Activated CD4-positive, alpha-beta T cell treated with anti-CD3 and anti-CD28 coated beads, Interleukin-2, amount 50 U/mL, for 24 hours (primary cell): ENCODE results near the gene MICAL3.

Experiments used
- DNase-seq, 2 donors: peaks; one replicate each; pipeline ENCODE4 v3.0.0-alpha.2; 2020; ENCODE audit warnings: low read depth in 1 of 2, low spot score in 1 of 2

MICAL3 gene

GRCh38 chr22:17955590-17956379 is 68.6 kb downstream of the MICAL3 start:
- no peak for DNase-seq

GRCh38 chr22:17954860-17955587 is 69.3 kb downstream of the MICAL3 start:
- DNase-seq = no peak

GRCh38 chr22:17954200-17954859 is 70.0 kb downstream of the MICAL3 start:
- no peak for DNase-seq

GRCh38 chr22:17953147-17953546 is 71.2 kb downstream of the MICAL3 start:
- DNase-seq = no peak

- no peak for DNase-seq
Observed at GRCh38 chr22:17952273-17952801, 72.0 kb downstream of the MICAL3 start.

GRCh38 chr22:17951315-17951714 is 73.0 kb downstream of the MICAL3 start:
- no peak for DNase-seq

GRCh38 chr22:17950651-17951214 is 73.6 kb downstream of the MICAL3 start:
- no peak for DNase-seq

GRCh38 chr22:17949642-17950473 is 74.5 kb downstream of the MICAL3 start:
- no peak for DNase-seq

GRCh38 chr22:17948101-17948500 is 76.3 kb downstream of the MICAL3 start:
- no peak for DNase-seq

GRCh38 chr22:17946662-17947367 is 77.5 kb downstream of the MICAL3 start:
- no peak for DNase-seq

GRCh38 chr22:17945888-17946648 is 78.3 kb downstream of the MICAL3 start:
- no peak for DNase-seq

GRCh38 chr22:17945156-17945887 is 79.0 kb downstream of the MICAL3 start:
- no peak for DNase-seq

GRCh38 chr22:17944256-17944655 is 80.1 kb downstream of the MICAL3 start:
- no peak for DNase-seq

- DNase-seq = no peak
Observed at GRCh38 chr22:17943533-17944249, 80.7 kb downstream of the MICAL3 start.

- DNase-seq = no peak
Observed at GRCh38 chr22:17942721-17943120, 81.6 kb downstream of the MICAL3 start.

- DNase-seq = no peak
Observed at GRCh38 chr22:17941471-17942406, 82.6 kb downstream of the MICAL3 start.

GRCh38 chr22:17939579-17939978 is 84.8 kb downstream of the MICAL3 start:
- DNase-seq = no peak
